ENCODE measurements around the gene SOX8. TPM values are rescaled to one million over a fixed set of nuclear protein-coding genes. Genes with fewer than 3 reads are reported as not detected.

Gene SOX8
- total RNA-seq, 6 experiments from 2014 or later, result 0.05 to 0.07 TPM; not detected in 4

DNA sequence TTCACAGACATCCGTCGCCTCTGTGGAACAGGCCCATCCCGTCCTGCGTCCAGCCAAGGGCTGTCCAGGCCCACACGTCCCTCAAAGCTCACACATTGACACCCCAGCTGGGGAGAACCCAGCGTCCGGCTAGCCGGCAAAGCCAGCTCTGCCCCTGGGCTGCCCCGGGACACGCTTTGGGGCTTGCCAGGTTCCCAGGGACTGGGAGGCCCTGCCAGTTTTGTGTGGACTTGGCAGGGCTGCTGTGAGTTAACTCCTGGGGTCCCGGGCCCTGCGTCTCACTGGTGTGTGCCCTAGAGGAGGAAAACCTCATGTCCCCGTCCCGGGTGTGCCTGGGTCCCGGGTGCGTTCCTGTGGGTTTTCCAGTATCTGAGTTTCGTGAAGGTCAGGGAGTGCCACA is 6.3 kb downstream of the SOX8 start:
- H3K9me3 Mint-ChIP-seq, result no peaks in the 10 kb centered on the region
- no peak overlapping the region for H3K27ac Mint-ChIP-seq
- TF ChIP-seq, protein P1, sequence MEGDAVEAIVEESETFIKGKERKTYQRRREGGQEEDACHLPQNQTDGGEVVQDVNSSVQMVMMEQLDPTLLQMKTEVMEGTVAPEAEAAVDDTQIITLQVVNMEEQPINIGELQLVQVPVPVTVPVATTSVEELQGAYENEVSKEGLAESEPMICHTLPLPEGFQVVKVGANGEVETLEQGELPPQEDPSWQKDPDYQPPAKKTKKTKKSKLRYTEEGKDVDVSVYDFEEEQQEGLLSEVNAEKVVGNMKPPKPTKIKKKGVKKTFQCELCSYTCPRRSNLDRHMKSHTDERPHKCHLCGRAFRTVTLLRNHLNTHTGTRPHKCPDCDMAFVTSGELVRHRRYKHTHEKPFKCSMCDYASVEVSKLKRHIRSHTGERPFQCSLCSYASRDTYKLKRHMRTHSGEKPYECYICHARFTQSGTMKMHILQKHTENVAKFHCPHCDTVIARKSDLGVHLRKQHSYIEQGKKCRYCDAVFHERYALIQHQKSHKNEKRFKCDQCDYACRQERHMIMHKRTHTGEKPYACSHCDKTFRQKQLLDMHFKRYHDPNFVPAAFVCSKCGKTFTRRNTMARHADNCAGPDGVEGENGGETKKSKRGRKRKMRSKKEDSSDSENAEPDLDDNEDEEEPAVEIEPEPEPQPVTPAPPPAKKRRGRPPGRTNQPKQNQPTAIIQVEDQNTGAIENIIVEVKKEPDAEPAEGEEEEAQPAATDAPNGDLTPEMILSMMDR (IDR thresholded peaks at IDR 0.05), result no peak
- peaks cover 11% of the 10 kb centered on the region for H3K27me3 Mint-ChIP-seq (ENCODE audit: insufficient read depth)
- no peak overlapping the region for H3K4me3 Mint-ChIP-seq
- H3K36me3 Mint-ChIP-seq (ENCODE audit: low read depth), result no peaks in the 10 kb centered on the region
- no peak for DNase-seq
- H3K4me1 Mint-ChIP-seq (ENCODE audit: low read depth), result no peaks in the 10 kb centered on the region

DNA sequence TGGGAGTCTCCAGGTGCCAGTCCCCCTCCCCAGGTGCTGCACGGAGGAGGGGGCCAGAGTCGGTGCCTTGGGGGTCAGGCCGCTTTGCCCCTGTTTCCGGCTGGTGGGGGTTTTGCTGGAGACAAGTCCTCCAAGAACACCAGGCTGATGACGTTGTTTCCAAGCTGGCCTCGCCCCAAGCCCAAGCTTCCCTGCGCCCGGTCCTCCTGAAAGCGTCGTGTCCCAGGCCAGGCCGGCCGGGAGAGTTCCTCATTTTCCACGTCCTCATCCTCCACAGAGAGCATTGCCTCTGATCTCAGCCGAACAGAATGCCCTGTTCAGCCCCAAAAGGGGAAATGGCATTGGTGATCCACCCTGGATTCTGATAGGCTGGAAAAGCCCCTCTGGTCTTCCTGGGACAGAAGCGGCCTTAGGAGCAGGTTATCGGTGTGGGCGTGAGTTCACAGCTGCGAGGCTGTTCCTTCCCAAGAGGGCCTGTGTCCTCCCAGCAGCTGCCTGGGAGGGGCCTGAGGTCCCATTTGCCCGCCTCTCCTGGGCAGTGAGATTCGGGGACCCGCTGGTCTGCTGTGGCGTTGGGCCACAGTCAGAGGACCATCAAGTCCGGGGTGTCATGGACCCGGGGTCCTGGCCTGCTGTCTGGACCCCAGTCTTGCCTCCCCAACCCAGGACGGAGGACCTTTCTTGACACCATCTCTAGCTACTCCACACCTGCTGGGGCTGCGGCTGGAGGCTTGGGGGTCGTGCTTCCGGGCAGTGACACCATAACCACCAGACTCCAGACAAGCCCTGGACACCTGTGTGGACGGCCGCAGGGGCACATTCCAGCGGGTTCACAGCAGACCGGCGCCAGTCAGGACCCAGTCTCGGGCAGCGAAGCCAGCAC is 7.1 kb downstream of the SOX8 start:
- Mint-ChIP-seq H3K27me3 (ENCODE audit: insufficient read depth) (peaks cover 7% of the 10 kb centered on the region), H3K4me3 (no peak overlapping the region), H3K27ac (no peak overlapping the region)

DNA sequence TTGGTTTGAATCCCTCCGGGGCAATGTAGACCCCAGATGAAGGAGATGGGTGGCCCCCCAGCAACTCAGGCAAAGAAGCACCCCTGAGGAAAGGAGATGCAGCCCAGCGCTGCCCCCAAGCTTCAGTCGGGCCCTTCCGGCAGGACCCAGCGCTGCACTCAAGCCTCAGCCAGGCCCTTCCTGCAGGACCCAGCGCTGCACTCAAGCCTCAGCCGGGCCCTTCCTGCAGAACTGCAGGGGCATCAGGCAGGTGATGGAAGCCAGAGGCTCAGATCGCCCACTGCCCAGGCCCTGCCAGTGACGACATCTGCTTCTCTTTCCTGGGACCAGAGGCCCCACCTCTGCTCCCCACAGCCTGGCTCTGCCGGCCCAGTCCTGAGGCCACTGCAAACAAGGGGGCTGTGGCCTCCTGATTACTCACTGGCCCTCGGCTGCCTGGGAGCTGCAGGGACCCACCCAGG is 7.8 kb downstream of the SOX8 start:
- Mint-ChIP-seq H3K9me3 (0 out of 2 replicates have a peak, but pooled peaks cover under 1% of the 10 kb centered on the region), H3K4me3 (no peak overlapping the region), H3K27ac (no peak overlapping the region), H3K4me1 (ENCODE audit: low read depth) (no peaks in the 10 kb centered on the region), H3K27me3 (ENCODE audit: insufficient read depth) (peaks cover 7% of the 10 kb centered on the region), H3K36me3 (ENCODE audit: low read depth) (no peaks in the 10 kb centered on the region)
- no peak for DNase-seq
- TF ChIP-seq, protein P1 (IDR thresholded peaks at IDR 0.05), result no peak

More for the DNA sequence above, 7.1 kb downstream of the SOX8 start:
- TF ChIP-seq, protein P1 (IDR thresholded peaks at IDR 0.05), result no peak
- DNase-seq, result no peak
- H3K9me3 Mint-ChIP-seq, result no peaks in the 10 kb centered on the region
- no peaks in the 10 kb centered on the region for H3K36me3 Mint-ChIP-seq (ENCODE audit: low read depth)
- no peaks in the 10 kb centered on the region for H3K4me1 Mint-ChIP-seq (ENCODE audit: low read depth)

DNA sequence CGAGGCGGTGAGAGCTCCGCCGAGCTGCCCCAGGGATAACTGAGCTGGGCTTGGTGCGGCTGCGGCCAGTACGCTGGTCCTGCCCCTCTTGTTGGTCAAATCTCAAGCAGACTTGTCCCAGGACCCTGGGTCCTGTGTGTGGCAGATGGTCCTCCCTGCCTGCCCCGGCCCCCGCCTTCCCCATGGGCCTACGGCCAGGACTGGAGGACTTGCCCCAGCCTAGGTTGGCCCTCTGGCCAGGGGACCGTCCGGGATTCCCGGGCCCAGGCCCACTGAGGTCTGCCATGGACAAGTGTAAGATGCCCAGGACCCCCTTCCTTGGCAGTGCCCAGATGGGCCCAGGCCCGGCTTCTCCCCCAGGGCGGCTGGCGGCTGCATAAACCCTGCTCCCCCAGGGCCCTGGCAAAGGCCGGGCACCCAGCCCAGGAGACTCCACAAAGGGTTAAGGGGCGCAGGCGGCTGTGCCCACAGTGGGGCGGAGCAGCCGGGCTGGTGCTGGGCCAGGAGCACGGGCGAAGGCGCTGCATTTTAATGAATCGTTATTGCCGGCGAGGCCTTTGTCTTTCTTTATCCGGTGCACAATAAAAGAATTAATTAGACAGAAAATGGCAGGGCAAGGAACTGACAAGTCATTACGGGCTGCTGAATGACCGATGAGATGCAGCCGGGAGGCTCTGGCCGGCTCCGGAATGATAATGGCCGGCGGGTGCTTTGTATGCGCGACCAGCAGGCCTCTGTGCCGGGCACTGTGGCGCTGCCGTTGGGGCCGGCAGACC is 9.1 kb downstream of the SOX8 start:
- Mint-ChIP-seq H3K27ac (no peak overlapping the region), H3K9me3 (peaks cover 13% of the 10 kb centered on the region; the same call in 1 of the 2 replicates), H3K4me3 (no peak overlapping the region), H3K4me1 (ENCODE audit: low read depth) (no peaks in the 10 kb centered on the region), H3K36me3 (ENCODE audit: low read depth) (peaks cover 9% of the 10 kb centered on the region; the same call in 1 of the 2 replicates), H3K27me3 (ENCODE audit: insufficient read depth) (peaks cover 7% of the 10 kb centered on the region)
- TF ChIP-seq, protein P1 (IDR thresholded peaks at IDR 0.05), result no peak
- DNase-seq, result no peak

DNA sequence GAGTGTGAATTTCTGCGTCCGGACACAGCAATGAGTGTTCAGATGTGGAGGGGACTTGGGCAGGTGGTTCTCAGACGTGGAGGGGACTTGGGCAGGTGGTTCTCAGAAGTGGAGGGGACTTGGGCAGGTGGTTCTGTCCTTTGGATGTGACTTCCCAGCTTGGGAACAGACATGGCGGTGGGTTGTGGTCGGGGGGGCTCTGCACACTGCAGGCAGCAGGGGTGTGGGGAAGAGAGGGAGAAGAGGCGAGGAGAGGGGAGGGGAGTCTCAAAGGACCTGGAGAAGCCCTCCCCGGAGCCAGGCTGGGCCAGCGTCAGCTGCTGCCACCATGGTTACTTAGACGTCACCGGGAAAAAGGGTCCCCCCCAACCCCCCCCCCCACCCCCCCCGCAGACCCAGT is 9.8 kb downstream of the SOX8 start:
- TF ChIP-seq, protein P1 (IDR thresholded peaks at IDR 0.05), result no peak
- Mint-ChIP-seq H3K36me3 (ENCODE audit: low read depth) (peaks cover 13% of the 10 kb centered on the region; the same call in 1 of the 2 replicates), H3K27me3 (ENCODE audit: insufficient read depth) (peaks cover 4% of the 10 kb centered on the region)

More for the DNA sequence above, 9.8 kb downstream of the SOX8 start:
- Mint-ChIP-seq H3K4me1 (ENCODE audit: low read depth) (0 out of 2 replicates have a peak, but pooled peaks cover under 1% of the 10 kb centered on the region), H3K4me3 (no peak overlapping the region), H3K27ac (no peak overlapping the region), H3K9me3 (peaks cover 18% of the 10 kb centered on the region; the same call in 1 of the 2 replicates)
- DNase-seq, result no peak

Measured in HFFc6 (cell line).